ENCODE measurements around the gene ALOX12.

GRCh38 chr17:7043182-7043496 is 47.3 kb downstream of the ALOX12 start:
- no peak for TF ChIP-seq POLR2A (IDR thresholded peaks at IDR 0.05)
- TF ChIP-seq, protein P1, sequence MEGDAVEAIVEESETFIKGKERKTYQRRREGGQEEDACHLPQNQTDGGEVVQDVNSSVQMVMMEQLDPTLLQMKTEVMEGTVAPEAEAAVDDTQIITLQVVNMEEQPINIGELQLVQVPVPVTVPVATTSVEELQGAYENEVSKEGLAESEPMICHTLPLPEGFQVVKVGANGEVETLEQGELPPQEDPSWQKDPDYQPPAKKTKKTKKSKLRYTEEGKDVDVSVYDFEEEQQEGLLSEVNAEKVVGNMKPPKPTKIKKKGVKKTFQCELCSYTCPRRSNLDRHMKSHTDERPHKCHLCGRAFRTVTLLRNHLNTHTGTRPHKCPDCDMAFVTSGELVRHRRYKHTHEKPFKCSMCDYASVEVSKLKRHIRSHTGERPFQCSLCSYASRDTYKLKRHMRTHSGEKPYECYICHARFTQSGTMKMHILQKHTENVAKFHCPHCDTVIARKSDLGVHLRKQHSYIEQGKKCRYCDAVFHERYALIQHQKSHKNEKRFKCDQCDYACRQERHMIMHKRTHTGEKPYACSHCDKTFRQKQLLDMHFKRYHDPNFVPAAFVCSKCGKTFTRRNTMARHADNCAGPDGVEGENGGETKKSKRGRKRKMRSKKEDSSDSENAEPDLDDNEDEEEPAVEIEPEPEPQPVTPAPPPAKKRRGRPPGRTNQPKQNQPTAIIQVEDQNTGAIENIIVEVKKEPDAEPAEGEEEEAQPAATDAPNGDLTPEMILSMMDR (IDR thresholded peaks at IDR 0.05 in 8 of 11, conservative IDR thresholded peaks at IDR 0.05 in 3 of 11), result no peak
- no peak for TF ChIP-seq POLR2AphosphoS5 (IDR thresholded peaks at IDR 0.05)

Data from spleen (tissue), 7 donors.